HUES6 (cell line): ENCODE results near the gene PALLD.

Experiments
- H3K27ac ChIP-seq: 2 replicates; pipeline ENCODE4 v1.7.0; 2013; ENCODE audit warnings: low read depth, mild to moderate bottlenecking, low read length, inconsistent platforms
- H3K27me3 ChIP-seq: 2 replicates; pipeline ENCODE4 v1.6.1; 2013; ENCODE audit warnings: low read length; ENCODE audit not compliant: control insufficient read depth, insufficient read depth
- H3K36me3 ChIP-seq: 2 replicates; pipeline ENCODE4 v1.6.1; 2013; ENCODE audit warnings: low read length; ENCODE audit not compliant: control insufficient read depth, insufficient read depth
- H3K4me1 ChIP-seq: 2 replicates; pipeline ENCODE4 v1.6.1; 2013; ENCODE audit warnings: low read length; ENCODE audit not compliant: control insufficient read depth, insufficient read depth
- H3K4me3 ChIP-seq: 2 replicates; pipeline ENCODE4 v1.5.1; 2013; ENCODE audit warnings: low read depth, low read length
- H3K9ac ChIP-seq: one replicate; pipeline ENCODE4 v1.6.1; 2013; ENCODE audit warnings: mild to moderate bottlenecking, low read length
- H3K9me3 ChIP-seq: 2 replicates; pipeline ENCODE4 v1.6.1; 2013; ENCODE audit warnings: low read depth, low read length; ENCODE audit not compliant: control insufficient read depth, insufficient read depth

Gene PALLD

GRCh38 chr4:168713253-168713652 lies 216.4 kb downstream of the PALLD start:
- Histone ChIP-seq H3K36me3 (no peaks in the 10 kb centered on the region), H3K9me3 (no peaks in the 10 kb centered on the region), H3K4me1 (peaks cover 13% of the 10 kb centered on the region), H3K27ac (no peak overlapping the region), H3K4me3 (no peak overlapping the region), H3K9ac (no peak overlapping the region), H3K27me3 (no peaks in the 10 kb centered on the region)

- no peaks in the 10 kb centered on the region for H3K9me3 ChIP-seq
- peaks cover 13% of the 10 kb centered on the region for H3K4me1 ChIP-seq
- no peak overlapping the region for H3K9ac ChIP-seq
- no peaks in the 10 kb centered on the region for H3K36me3 ChIP-seq
- H3K27me3 ChIP-seq, result no peaks in the 10 kb centered on the region
- H3K4me3 ChIP-seq, result no peak overlapping the region
- no peak overlapping the region for H3K27ac ChIP-seq
Measured at GRCh38 chr4:168715896-168716295, 219.0 kb downstream of the PALLD start.

GRCh38 chr4:168716406-168717129 lies 219.7 kb downstream of the PALLD start:
- Histone ChIP-seq H3K9ac (no peak overlapping the region), H3K27me3 (no peaks in the 10 kb centered on the region), H3K36me3 (no peaks in the 10 kb centered on the region), H3K4me3 (no peak overlapping the region), H3K4me1 (peaks cover 13% of the 10 kb centered on the region), H3K9me3 (no peaks in the 10 kb centered on the region), H3K27ac (no peak overlapping the region)

GRCh38 chr4:168717847-168718246 lies 221.0 kb downstream of the PALLD start:
- no peaks in the 10 kb centered on the region for H3K27me3 ChIP-seq
- no peak overlapping the region for H3K27ac ChIP-seq

GRCh38 chr4:168719725-168720124 lies 222.9 kb downstream of the PALLD start:
- Histone ChIP-seq H3K36me3 (no peaks in the 10 kb centered on the region), H3K9me3 (no peaks in the 10 kb centered on the region)

More at GRCh38 chr4:168717847-168718246, 221.0 kb downstream of the PALLD start:
- H3K9ac ChIP-seq, result no peak overlapping the region
- no peaks in the 10 kb centered on the region for H3K9me3 ChIP-seq
- H3K4me3 ChIP-seq, result no peak overlapping the region
- peaks cover 13% of the 10 kb centered on the region for H3K4me1 ChIP-seq
- no peaks in the 10 kb centered on the region for H3K36me3 ChIP-seq

GRCh38 chr4:168720396-168720900 lies 223.6 kb downstream of the PALLD start:
- no peaks in the 10 kb centered on the region for H3K9me3 ChIP-seq
- H3K4me1 ChIP-seq, result peaks cover 17% of the 10 kb centered on the region
- H3K27me3 ChIP-seq, result no peaks in the 10 kb centered on the region
- no peak overlapping the region for H3K9ac ChIP-seq
- H3K36me3 ChIP-seq, result no peaks in the 10 kb centered on the region
- H3K27ac ChIP-seq, result no peak overlapping the region
- H3K4me3 ChIP-seq, result no peak overlapping the region

More at GRCh38 chr4:168719725-168720124, 222.9 kb downstream of the PALLD start:
- Histone ChIP-seq H3K4me1 (peaks cover 16% of the 10 kb centered on the region), H3K4me3 (no peak overlapping the region), H3K27me3 (no peaks in the 10 kb centered on the region), H3K27ac (no peak overlapping the region), H3K9ac (no peak overlapping the region)

GRCh38 chr4:168722391-168722790 lies 225.5 kb downstream of the PALLD start:
- H3K27ac ChIP-seq, result no peak overlapping the region
- H3K9me3 ChIP-seq, result peaks cover 7% of the 10 kb centered on the region
- H3K4me1 ChIP-seq, result peaks cover 5% of the 10 kb centered on the region; the same call in 1 of the 2 replicates
- H3K4me3 ChIP-seq, result no peak overlapping the region
- no peak overlapping the region for H3K9ac ChIP-seq
- H3K27me3 ChIP-seq, result no peaks in the 10 kb centered on the region
- H3K36me3 ChIP-seq, result no peaks in the 10 kb centered on the region

GRCh38 chr4:168723020-168723419 lies 226.2 kb downstream of the PALLD start:
- H3K4me3 ChIP-seq, result no peak overlapping the region
- H3K27ac ChIP-seq, result no peak overlapping the region
- peaks cover 8% of the 10 kb centered on the region for H3K9me3 ChIP-seq
- H3K4me1 ChIP-seq, result peaks cover 5% of the 10 kb centered on the region; the same call in 1 of the 2 replicates
- no peaks in the 10 kb centered on the region for H3K36me3 ChIP-seq
- H3K27me3 ChIP-seq, result no peaks in the 10 kb centered on the region
- no peak overlapping the region for H3K9ac ChIP-seq

- Histone ChIP-seq H3K9me3 (peaks cover 8% of the 10 kb centered on the region), H3K4me3 (no peak overlapping the region), H3K36me3 (no peaks in the 10 kb centered on the region), H3K27me3 (no peaks in the 10 kb centered on the region), H3K4me1 (peaks cover 5% of the 10 kb centered on the region; the same call in 1 of the 2 replicates), H3K9ac (no peak overlapping the region), H3K27ac (no peak overlapping the region)
Measured at GRCh38 chr4:168723569-168723968, 226.7 kb downstream of the PALLD start.

- Histone ChIP-seq H3K4me1 (peaks cover 5% of the 10 kb centered on the region; the same call in 1 of the 2 replicates), H3K27ac (no peak overlapping the region), H3K9ac (no peak overlapping the region)
Measured at GRCh38 chr4:168724243-168724642, 227.4 kb downstream of the PALLD start.

GRCh38 chr4:168724686-168725411 lies 228.0 kb downstream of the PALLD start:
- Histone ChIP-seq H3K27me3 (no peaks in the 10 kb centered on the region), H3K4me3 (no peak overlapping the region), H3K36me3 (no peaks in the 10 kb centered on the region), H3K27ac (no peak overlapping the region), H3K9ac (no peak overlapping the region), H3K9me3 (peaks cover 8% of the 10 kb centered on the region), H3K4me1 (peaks cover 5% of the 10 kb centered on the region; the same call in 1 of the 2 replicates)

More at GRCh38 chr4:168724243-168724642, 227.4 kb downstream of the PALLD start:
- H3K4me3 ChIP-seq, result no peak overlapping the region
- no peaks in the 10 kb centered on the region for H3K36me3 ChIP-seq
- H3K9me3 ChIP-seq, result peaks cover 8% of the 10 kb centered on the region
- H3K27me3 ChIP-seq, result no peaks in the 10 kb centered on the region
